Measurements from ENCODE around the gene JSRP1. TPM values are rescaled to one million over a fixed set of nuclear protein-coding genes. Genes with fewer than 3 reads are reported as not detected.
A peak's percentile ranks its signal among the peaks of the same experiment; 100 is the strongest.

JSRP1 gene
- total and polyA plus RNA-seq, 2 of the 8 experiments (the other 6 are each of a cell fraction or from before 2014, with no cell fraction given) = 0.24 to 0.56 TPM

DNA sequence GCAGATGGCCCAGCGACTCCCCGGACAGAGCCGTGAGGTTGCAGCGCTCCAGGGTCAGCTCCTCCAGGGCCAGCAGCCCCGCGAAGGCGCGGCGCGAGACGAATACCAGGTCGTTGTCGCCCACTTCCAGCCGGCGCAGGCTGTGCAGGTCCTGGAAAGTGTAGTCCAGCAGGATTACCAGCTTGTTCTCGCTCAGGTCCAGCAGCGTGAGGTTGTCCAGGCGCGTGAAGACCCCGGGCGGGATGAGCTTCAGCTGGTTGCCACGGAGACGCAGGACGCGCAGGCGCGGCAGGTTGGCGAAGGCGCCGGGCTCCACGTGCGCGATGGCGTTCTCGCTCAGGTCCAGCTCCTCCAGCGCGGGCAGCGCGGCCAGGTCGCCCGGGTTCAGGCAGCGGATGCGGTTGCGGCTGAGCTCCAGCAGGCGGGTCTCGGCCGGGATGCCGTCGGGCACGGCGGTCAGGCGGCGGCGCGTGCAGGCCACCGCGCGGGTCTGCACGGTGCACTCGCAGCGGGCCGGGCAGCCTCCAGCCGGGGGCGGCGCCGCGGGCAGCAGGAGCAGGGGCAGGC lies 35.1 kb upstream of the JSRP1 start:
- H3K9ac ChIP-seq (replicated peaks in 1 of 4; ENCODE audit: extremely low read depth in 1 of 4, low read depth in 3 of 4, low read length in 3 of 4) = no peak overlapping the region
- peaks cover 0 to 6% (median 0%) of the 10 kb centered on the region in 4 experiments; a peak in 1 of 8 replicates for H3K36me3 ChIP-seq (ENCODE audit: control insufficient read depth in 2 of 4, insufficient read depth in 4 of 4, low read length in 3 of 4)
- H3K79me1 ChIP-seq (ENCODE audit: low read depth, low read length) = no peaks in the 10 kb centered on the region
- H3K4me1 ChIP-seq (replicated peaks in 1 of 4; ENCODE audit: control insufficient read depth in 3 of 4, insufficient read depth in 4 of 4, low read length in 3 of 4) = peaks cover 0 to 24% (median 9%) of the 10 kb centered on the region in 4 experiments; a peak in 5 of 7 replicates
- H3K79me2 ChIP-seq (ENCODE audit: control insufficient read depth in 1 of 2, insufficient read depth in 2 of 2, low read length in 2 of 2) = no peaks in the 10 kb centered on the region
- peak overlapping the region; percentile 1; the same call in 1 of the 2 replicates for H3K18ac ChIP-seq (ENCODE audit: extremely low read depth, low read length)
- H3K4me2 ChIP-seq (ENCODE audit: insufficient read depth in 1 of 2, low read depth in 2 of 2, low read length in 2 of 2) = peak overlapping the region; percentile 58 to 97
- no peak overlapping the region for H2BK15ac ChIP-seq (ENCODE audit: low read length)
- no peak overlapping the region for H3K56ac ChIP-seq (replicated peaks; ENCODE audit: insufficient read length, low read depth, low read length)
- POLR2A ChIA-PET (ENCODE audit: partially characterized antibody) = interaction anchor here (0.5 to 2.1 kb wide), 15 partner anchors 8 to 296 kb away, joined by 3 to 17 read pairs (median 3); partner anchors contain the start of gene AMH
- peak overlapping the region; percentile 51; the same call in 1 of the 2 replicates for H4K8ac ChIP-seq (ENCODE audit: extremely low read depth, insufficient read depth, low read length)
- no peak overlapping the region for H2BK120ac ChIP-seq (replicated peaks; ENCODE audit: low read depth, low read length)
- 4% methylated on average over 51 of the region's 67 CpGs; no CpG with 5 or more reads in 1 of the 2 experiments for WGBS, 2 experiments (ENCODE audit: extremely low coverage in 1 of 2, insufficient coverage in 1 of 2, insufficient read length in 1 of 2, insufficient replicate concordance in 2 of 2, low coverage in 1 of 2, low lambda C conversion rate in 2 of 2, missing lambda C conversion rate in 1 of 2)
- DNase-seq (ENCODE audit: low read depth in 1 of 2, low spot score in 2 of 2) (peak in 1 of 2 experiments; percentile 85), FAIRE-seq (no peak)
- H3K9me3 ChIP-seq (ENCODE audit: insufficient read depth in 2 of 2, low read depth in 1 of 2, low read length in 1 of 2) = no peaks in the 10 kb centered on the region
- H3K23ac ChIP-seq (ENCODE audit: insufficient read length) = no peak overlapping the region
- H4K20me1 ChIP-seq (replicated peaks in 1 of 2; ENCODE audit: control insufficient read depth in 1 of 2, insufficient read depth in 2 of 2, low read length in 2 of 2) = peaks cover 0 to 11% of the 10 kb centered on the region in 2 experiments
- H4K5ac ChIP-seq (ENCODE audit: insufficient read length, low read depth, low read length) = no peak overlapping the region
- H3K27ac ChIP-seq (ENCODE audit: low read depth, low read length) = no peak overlapping the region
- H3K4me3 ChIP-seq (ENCODE audit: extremely low read depth in 1 of 4, insufficient read depth in 2 of 4, low read depth in 3 of 4, low read length in 4 of 4) = peak overlapping the region in 3 of 4 experiments; percentile 21 to 56 (median 36); a peak in 7 of 8 replicates
- no peak overlapping the region for H2AK5ac ChIP-seq (ENCODE audit: low read depth, low read length)
- no peak overlapping the region for H3K4ac ChIP-seq (replicated peaks; ENCODE audit: insufficient read length, low read depth, low read length)
- CTCF ChIA-PET (ENCODE audit: partially characterized antibody) = interaction anchor here (0.5 to 2.3 kb wide), 15 partner anchors 12 to 444 kb away, joined by 3 to 20 read pairs (median 3); no protein-coding TSS in a partner anchor
- peaks cover 10% of the 10 kb centered on the region; the same call in 1 of the 2 replicates for H3K23me2 ChIP-seq (ENCODE audit: low read depth, low read length)
- peaks cover 40 to 67% (median 59%) of the 10 kb centered on the region in 4 experiments for H3K27me3 ChIP-seq (replicated peaks in 1 of 4; ENCODE audit: control insufficient read depth in 3 of 4, extremely low read depth in 1 of 4, insufficient read depth in 3 of 4, low read length in 3 of 4)
- H2BK20ac ChIP-seq (ENCODE audit: low read length) = no peak overlapping the region
- H2BK12ac ChIP-seq (ENCODE audit: low read depth, low read length) = 0 out of 2 replicates have a peak overlapping the region, but pooled peaks have one; percentile 1
- no peak overlapping the region for H3K14ac ChIP-seq (ENCODE audit: insufficient read length)
- no peak overlapping the region for H2AFZ ChIP-seq (ENCODE audit: low read length)
- no peak overlapping the region for H2BK5ac ChIP-seq (ENCODE audit: low read depth, low read length)
- no peak overlapping the region for H4K91ac ChIP-seq (replicated peaks; ENCODE audit: insufficient read length, low read length)
- TF ChIP-seq SUZ12 (IDR thresholded peaks at IDR 0.05; ENCODE audit: low read length) (peak; percentile 1; the same call in 1 of the 2 replicates), POLR2AphosphoS5 (IDR thresholded peaks at IDR 0.05; ENCODE audit: low read depth, low read length) (no peak), NRF1 (IDR thresholded peaks at IDR 0.05; ENCODE audit: low read depth, low read length) (peak; percentile 23; the same call in 1 of the 2 replicates), EZH2 (IDR thresholded peaks at IDR 0.05; ENCODE audit: low read depth, low read length, severe bottlenecking) (peak; percentile 49), SP4 (IDR thresholded peaks at IDR 0.05; ENCODE audit: low read length) (no peak; the same call in 1 of the 2 replicates), CHD2 (IDR thresholded peaks at IDR 0.05; ENCODE audit: low read length) (no peak), RNF2 (IDR thresholded peaks at IDR 0.05; ENCODE audit: borderline replicate concordance, low read depth, low read length, missing control alignments, poor library complexity, severe bottlenecking) (peak; percentile 2), RBBP5 (IDR thresholded peaks at IDR 0.05; ENCODE audit: borderline replicate concordance, low read depth, low read length) (peak; percentile 28; the same call in 1 of the 2 replicates), RXRA (IDR thresholded peaks at IDR 0.05; ENCODE audit: insufficient read depth, low read depth, low read length) (no peak), FOSL1 (IDR thresholded peaks at IDR 0.05; ENCODE audit: insufficient read depth, low read depth, low read length) (no peak)
- TF ChIP-seq, protein P1, sequence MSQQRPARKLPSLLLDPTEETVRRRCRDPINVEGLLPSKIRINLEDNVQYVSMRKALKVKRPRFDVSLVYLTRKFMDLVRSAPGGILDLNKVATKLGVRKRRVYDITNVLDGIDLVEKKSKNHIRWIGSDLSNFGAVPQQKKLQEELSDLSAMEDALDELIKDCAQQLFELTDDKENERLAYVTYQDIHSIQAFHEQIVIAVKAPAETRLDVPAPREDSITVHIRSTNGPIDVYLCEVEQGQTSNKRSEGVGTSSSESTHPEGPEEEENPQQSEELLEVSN (IDR thresholded peaks at IDR 0.05) = peak; percentile 78
